CD14-positive monocyte (primary cell): ENCODE measurements around the gene ASPSCR1. TPM values are rescaled to one million over a fixed set of nuclear protein-coding genes. Genes with fewer than 3 reads are reported as not detected.

Source experiments
- DNase-seq, 3 donors: peaks; one replicate each; pipeline ENCODE4 v3.0.0-alpha.2; 2011 to 2022
- H2AFZ ChIP-seq: 2 replicates; pipeline ENCODE4 v1.6.0; 2012; ENCODE audit warnings: mild to moderate bottlenecking, low read depth, low read length, inconsistent platforms; ENCODE audit not compliant: insufficient read depth, poor library complexity, severe bottlenecking
- H3K27ac ChIP-seq, 2 donors: 1 replicate in 1 of 2; 2 replicates in 1 of 2; pipeline ENCODE4 v1.5.1; 2012 to 2013; ENCODE audit warnings: low read length in 2 of 2, control low read depth in 1 of 2, inconsistent platforms in 1 of 2, low read depth in 1 of 2, mild to moderate bottlenecking in 1 of 2
- H3K27me3 ChIP-seq, 2 donors: one replicate each; pipeline versions ENCODE4 v1.6.0 to v1.6.1; 2011 to 2013; ENCODE audit warnings: low read length in 2 of 2; ENCODE audit not compliant: control insufficient read depth in 2 of 2, insufficient read depth in 2 of 2
- H3K36me3 ChIP-seq, 2 donors: replicated peaks in 1 of 2; 1 replicate in 1 of 2; 2 replicates in 1 of 2; pipeline versions ENCODE4 v1.5.1 to v1.6.1; 2012 to 2013; ENCODE audit warnings: low read length in 2 of 2, control low read depth in 1 of 2, inconsistent platforms in 1 of 2, mild to moderate bottlenecking in 1 of 2; ENCODE audit not compliant: insufficient read depth in 2 of 2, control insufficient read depth in 1 of 2
- H3K4me1 ChIP-seq, 2 donors: 1 replicate in 1 of 2; 2 replicates in 1 of 2; pipeline versions ENCODE4 v1.5.1 to v1.6.1; 2012 to 2013; ENCODE audit warnings: low read length in 2 of 2, control low read depth in 1 of 2, inconsistent platforms in 1 of 2, mild to moderate bottlenecking in 1 of 2, moderate library complexity in 1 of 2; ENCODE audit not compliant: insufficient read depth in 2 of 2, control insufficient read depth in 1 of 2
- H3K4me2 ChIP-seq: replicated peaks from 2 replicates; pipeline ENCODE3; 2012; ENCODE audit warnings: low read length, moderate library complexity, mild to moderate bottlenecking; ENCODE audit not compliant: poor library complexity, severe bottlenecking; ENCODE audit errors: extremely low read depth
- H3K4me3 ChIP-seq, 3 experiments: fragments of 200-600 bp in 1 of 3; sonication (generic) in 1 of 3; replicated peaks in 1 of 3; 1 replicate in 2 of 3; 2 replicates in 1 of 3; pipeline ENCODE4 v1.5.1; 2011 to 2013; ENCODE audit warnings: low read length in 3 of 3, mild to moderate bottlenecking in 3 of 3, control low read depth in 2 of 3, low read depth in 2 of 3, inconsistent platforms in 1 of 3, moderate library complexity in 1 of 3
- H3K79me2 ChIP-seq: 2 replicates; pipeline ENCODE4 v1.6.0; 2012; ENCODE audit warnings: mild to moderate bottlenecking, control low read depth, inconsistent platforms, low read length, moderate library complexity; ENCODE audit not compliant: insufficient read depth
- H3K9ac ChIP-seq: 2 replicates; pipeline ENCODE4 v1.6.0; 2017; ENCODE audit warnings: low read length, mild to moderate bottlenecking; ENCODE audit not compliant: insufficient read depth, poor library complexity, severe bottlenecking
- H3K9me3 ChIP-seq, 2 donors: replicated peaks in 1 of 2; 1 replicate in 1 of 2; 2 replicates in 1 of 2; pipeline versions ENCODE4 v1.5.1 to v1.6.1; 2012 to 2013; ENCODE audit warnings: low read length in 2 of 2, control low read depth in 1 of 2; ENCODE audit not compliant: control insufficient read depth in 1 of 2, insufficient read depth in 1 of 2
- H4K20me1 ChIP-seq: 2 replicates; pipeline ENCODE4 v1.6.0; 2012; ENCODE audit warnings: mild to moderate bottlenecking, low read length, control low read depth, moderate library complexity; ENCODE audit not compliant: insufficient read depth
- H3K27ac Mint-ChIP-seq, 7 donors: one replicate each; pipeline ENCODE4 v1.8.0; 2020; ENCODE audit warnings: mild to moderate bottlenecking in 7 of 7, mixed read lengths in 7 of 7, moderate library complexity in 6 of 7, inconsistent platforms in 2 of 7
- H3K27me3 Mint-ChIP-seq, 3 donors: one replicate each; pipeline ENCODE4 v1.8.0; 2021 to 2022; ENCODE audit warnings: low read depth in 3 of 3, mild to moderate bottlenecking in 3 of 3, mixed read lengths in 3 of 3, moderate library complexity in 3 of 3, inconsistent platforms in 1 of 3
- H3K36me3 Mint-ChIP-seq, 2 donors: one replicate each; pipeline ENCODE4 v1.8.0; 2020; ENCODE audit warnings: mixed read lengths in 2 of 2, inconsistent platforms in 1 of 2, mild to moderate bottlenecking in 1 of 2
- H3K4me1 Mint-ChIP-seq: one replicate; pipeline ENCODE4 v1.8.0; 2020; ENCODE audit warnings: mild to moderate bottlenecking, mixed read lengths
- H3K4me3 Mint-ChIP-seq, 2 donors: one replicate each; pipeline ENCODE4 v1.8.0; 2020; ENCODE audit warnings: mild to moderate bottlenecking in 2 of 2, mixed read lengths in 2 of 2, moderate library complexity in 1 of 2
- H3K9me3 Mint-ChIP-seq, 7 donors: one replicate each; pipeline ENCODE4 v1.8.0; 2020 to 2022; ENCODE audit warnings: mixed read lengths in 7 of 7, mild to moderate bottlenecking in 6 of 7, moderate library complexity in 6 of 7, inconsistent platforms in 2 of 7
- WGBS: methylation state at CpG from one replicate; pipeline ENCODE4 v1.1.5; 2013; ENCODE audit warnings: missing lambda C conversion rate; ENCODE audit not compliant: insufficient coverage; 5-methylcytosine and 5-hydroxymethylcytosine counted together
- intact Hi-C, 2 donors: fragments of 100-400 bp; cut with micrococcal nuclease; formaldehyde crosslinking; loops; one replicate each; pipeline versions ENCODE4 v1.15.0 to v1.15.1; 2023
- polyA plus RNA-seq, 3 donors: library from polyadenylated mRNA; depleted of rRNA in 1 of 3; unstranded in 2 of 3; stranded (reverse) in 1 of 3; fragments of 300-500 nt in 2 of 3; fragments of >200 nt in 1 of 3; fragmentation: Illumina TruSeq in 2 of 3; gene quantifications; 1 replicate in 2 of 3; 2 replicates in 1 of 3; pipeline ENCODE4 v1.2.3, GENCODE V29; 2012 to 2021
- TF ChIP-seq, protein P1 (sequence below): fragments of 200-600 bp; IDR thresholded peaks from one replicate; pipeline ENCODE4 v1.8.0; 2022; ENCODE audit warnings: antibody characterized with exemption, mild to moderate bottlenecking

ASPSCR1 gene
- polyA plus RNA-seq, 3 donors, result 25.5 to 31.9 (median 25.6) TPM

DNA sequence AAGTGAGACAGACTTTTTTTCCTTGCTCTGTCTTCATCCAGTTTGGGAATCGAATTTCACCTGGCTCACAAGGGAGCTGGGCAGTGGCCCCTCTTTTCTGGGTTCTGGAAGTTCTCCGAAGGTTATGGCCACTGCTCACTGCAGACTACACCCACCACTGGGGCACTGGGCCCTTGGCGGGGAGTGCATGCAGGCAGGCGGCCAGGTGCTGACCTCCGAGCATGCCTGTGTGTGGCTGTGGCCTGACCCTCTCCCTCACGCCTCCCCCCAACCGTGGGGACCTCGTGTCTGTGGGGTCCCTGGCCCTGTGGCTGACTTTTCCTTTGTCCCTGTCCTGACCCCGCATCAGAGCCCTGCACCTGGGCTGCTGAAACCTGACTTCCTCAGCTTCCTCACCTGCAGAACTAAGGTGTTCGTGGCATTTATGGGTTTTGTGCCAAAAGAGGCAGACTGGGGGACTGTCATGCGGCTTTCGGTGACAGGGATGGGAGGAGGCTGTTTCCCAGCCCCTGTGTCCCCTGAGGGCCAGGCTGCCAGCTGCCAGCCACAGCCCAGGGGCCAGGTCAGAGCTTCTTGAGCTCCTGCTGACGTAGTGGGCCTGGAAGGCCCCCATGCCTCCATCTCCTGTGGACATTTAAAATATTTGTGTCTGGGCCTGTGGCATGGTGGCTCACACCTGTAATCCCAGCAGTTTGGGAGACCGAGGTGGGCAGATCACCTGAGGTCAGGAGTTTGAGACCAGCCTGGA lies 21.4 kb downstream of the ASPSCR1 start:
- TF ChIP-seq, protein P1, sequence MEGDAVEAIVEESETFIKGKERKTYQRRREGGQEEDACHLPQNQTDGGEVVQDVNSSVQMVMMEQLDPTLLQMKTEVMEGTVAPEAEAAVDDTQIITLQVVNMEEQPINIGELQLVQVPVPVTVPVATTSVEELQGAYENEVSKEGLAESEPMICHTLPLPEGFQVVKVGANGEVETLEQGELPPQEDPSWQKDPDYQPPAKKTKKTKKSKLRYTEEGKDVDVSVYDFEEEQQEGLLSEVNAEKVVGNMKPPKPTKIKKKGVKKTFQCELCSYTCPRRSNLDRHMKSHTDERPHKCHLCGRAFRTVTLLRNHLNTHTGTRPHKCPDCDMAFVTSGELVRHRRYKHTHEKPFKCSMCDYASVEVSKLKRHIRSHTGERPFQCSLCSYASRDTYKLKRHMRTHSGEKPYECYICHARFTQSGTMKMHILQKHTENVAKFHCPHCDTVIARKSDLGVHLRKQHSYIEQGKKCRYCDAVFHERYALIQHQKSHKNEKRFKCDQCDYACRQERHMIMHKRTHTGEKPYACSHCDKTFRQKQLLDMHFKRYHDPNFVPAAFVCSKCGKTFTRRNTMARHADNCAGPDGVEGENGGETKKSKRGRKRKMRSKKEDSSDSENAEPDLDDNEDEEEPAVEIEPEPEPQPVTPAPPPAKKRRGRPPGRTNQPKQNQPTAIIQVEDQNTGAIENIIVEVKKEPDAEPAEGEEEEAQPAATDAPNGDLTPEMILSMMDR, result no peak
- Histone ChIP-seq H3K4me1 (no peaks in the 10 kb centered on the region), H3K9ac (no peak overlapping the region), H4K20me1 (no peaks in the 10 kb centered on the region), H3K79me2 (no peaks in the 10 kb centered on the region), H2AFZ (no peak overlapping the region), H3K27ac (no peak overlapping the region), H3K4me2 (no peak overlapping the region), H3K9me3 (no peaks in the 10 kb centered on the region), H3K4me3 (no peak overlapping the region), H3K27me3 (no peaks in the 10 kb centered on the region), H3K36me3 (peaks cover 14 to 25% of the 10 kb centered on the region in 2 donors)
- Mint-ChIP-seq H3K36me3 (peaks cover 13 to 43% of the 10 kb centered on the region in 2 donors), H3K4me3 (no peak overlapping the region), H3K4me1 (no peaks in the 10 kb centered on the region), H3K27me3 (no peaks in the 10 kb centered on the region), H3K9me3 (peaks cover 0 to 2% (median 0%) of the 10 kb centered on the region in 7 donors), H3K27ac (no peak overlapping the region)
- intact Hi-C loops, result no loop called here
- no peak for DNase-seq
- WGBS, result 92% methylated on average over 10 of the region's 14 CpGs

DNA sequence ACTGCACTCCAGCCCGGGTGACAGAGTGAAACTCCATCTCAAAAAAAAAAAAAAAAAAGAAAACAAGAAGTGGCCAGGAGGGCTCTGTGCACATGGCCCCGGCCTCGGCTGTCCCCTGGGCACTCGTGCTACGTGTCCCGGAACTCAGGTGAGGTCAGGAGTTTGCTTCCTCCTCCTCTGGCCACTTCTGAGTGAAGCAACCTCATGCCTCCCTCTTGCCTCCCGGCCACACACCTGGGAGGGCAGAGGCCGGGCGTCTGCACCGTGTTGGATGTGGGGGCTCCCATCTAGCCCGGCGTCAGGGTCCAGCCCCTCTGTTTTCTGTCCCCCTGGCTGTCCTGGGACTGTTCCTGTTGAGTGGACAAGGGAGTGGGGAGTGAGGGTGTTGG lies 22.2 kb downstream of the ASPSCR1 start:
- H3K4me2 ChIP-seq, result no peak overlapping the region
- H3K36me3 ChIP-seq, result peaks cover 14 to 22% of the 10 kb centered on the region in 2 donors
- no peak overlapping the region for H2AFZ ChIP-seq
- no peak overlapping the region for H3K9ac ChIP-seq
- Mint-ChIP-seq H3K9me3 (peaks cover 0 to 2% (median 0%) of the 10 kb centered on the region in 7 donors), H3K27ac (no peak overlapping the region), H3K27me3 (no peaks in the 10 kb centered on the region), H3K36me3 (peaks cover 13 to 41% of the 10 kb centered on the region in 2 donors), H3K4me1 (no peaks in the 10 kb centered on the region), H3K4me3 (no peak overlapping the region)
- no peaks in the 10 kb centered on the region for H3K9me3 ChIP-seq
- TF ChIP-seq, protein P1, result no peak
- 98% methylated on average over 10 of the region's 12 CpGs for WGBS
- no peak overlapping the region for H3K27ac ChIP-seq
- no peak overlapping the region for H3K4me3 ChIP-seq
- peaks cover 7% of the 10 kb centered on the region for H4K20me1 ChIP-seq
- intact Hi-C loops, result no loop called here
- DNase-seq, result no peak
- no peaks in the 10 kb centered on the region for H3K27me3 ChIP-seq
- no peaks in the 10 kb centered on the region for H3K79me2 ChIP-seq
- no peaks in the 10 kb centered on the region for H3K4me1 ChIP-seq
